OCI-LY7 (cell line): ENCODE measurements around the gene OR2L2. TPM values are rescaled to one million over a fixed set of nuclear protein-coding genes. Genes with fewer than 3 reads are reported as not detected.

Source experiments
- Bru-seq: library from RNA; stranded (reverse); fragments of 400-500 nt; gene quantifications from one replicate; lab custom pipeline; 2021; lab: Mats Ljungman, UMichigan
- BruChase-seq, 2 experiments: library from RNA; stranded (reverse); fragments of 400-500 nt; gene quantifications; one replicate each; lab custom pipeline; 2021; lab: Mats Ljungman, UMichigan
- BruUV-seq: library from RNA; stranded (reverse); fragments of 400-500 nt; replicated peaks from 2 replicates; lab custom pipeline; 2021; lab: Mats Ljungman, UMichigan
- CTCF ChIA-PET: fragments of 300-600 bp; sonication (Branson Sonifier 250); formaldehyde crosslinking; loops from one replicate; lab custom pipeline; 2022; ENCODE audit warnings: antibody characterized with exemption; ENCODE audit not compliant: unreplicated experiment; lab: Charles Lee
- POLR2A ChIA-PET: fragments of 300-600 bp; sonication (Branson Sonifier 250); formaldehyde crosslinking; loops from one replicate; lab custom pipeline; 2022; ENCODE audit warnings: antibody characterized with exemption; lab: Charles Lee
- DNase-seq: peaks from one replicate; pipeline ENCODE4 v3.0.0-alpha.2; 2015; ENCODE audit warnings: low spot score
- H2AFZ ChIP-seq: fragments of 200-600 bp; sonication (generic), shearing (Covaris generic); 2 replicates; pipeline ENCODE4 v1.6.1; 2014; ENCODE audit warnings: mild to moderate bottlenecking, antibody characterized with exemption, low read length, moderate library complexity
- H3K27ac ChIP-seq: fragments of 200-600 bp; sonication (generic); 2 replicates; pipeline ENCODE4 v1.5.1; 2014; ENCODE audit warnings: mixed run types, low read depth, mild to moderate bottlenecking, moderate library complexity, low read length, inconsistent platforms; ENCODE audit not compliant: poor library complexity, severe bottlenecking
- H3K36me3 ChIP-seq: fragments of 200-600 bp; sonication (generic); 2 replicates; pipeline ENCODE4 v1.6.1; 2014; ENCODE audit warnings: mild to moderate bottlenecking, antibody characterized with exemption, low read length, moderate library complexity, mixed read lengths; ENCODE audit not compliant: insufficient read depth
- H3K4me1 ChIP-seq: fragments of 200-600 bp; sonication (generic); 2 replicates; pipeline ENCODE4 v1.5.1; 2014; ENCODE audit warnings: mild to moderate bottlenecking, low read length; ENCODE audit not compliant: insufficient read depth, poor library complexity, severe bottlenecking
- H3K4me2 ChIP-seq: fragments of 200-600 bp; sonication (generic); 2 replicates; pipeline ENCODE4 v1.6.1; 2014; ENCODE audit warnings: mild to moderate bottlenecking, low read length
- H3K4me3 ChIP-seq: fragments of 200-600 bp; sonication (generic); 2 replicates; pipeline ENCODE4 v1.5.1; 2014; ENCODE audit warnings: mild to moderate bottlenecking, low read depth, low read length; ENCODE audit not compliant: poor library complexity, severe bottlenecking
- H3K79me2 ChIP-seq: fragments of 200-600 bp; sonication (generic); 2 replicates; pipeline ENCODE4 v1.6.1; 2016; ENCODE audit warnings: low read depth, mild to moderate bottlenecking, low read length, moderate library complexity, mixed read lengths; ENCODE audit not compliant: insufficient read depth
- H3K9me2 ChIP-seq: fragments of 200-600 bp; sonication (generic); 2 replicates; pipeline ENCODE4 v1.6.1; 2016; ENCODE audit warnings: mild to moderate bottlenecking, low read length, mixed read lengths; ENCODE audit not compliant: insufficient read depth
- H3K9me3 ChIP-seq: fragments of 200-600 bp; sonication (generic); 2 replicates; pipeline ENCODE4 v1.6.1; 2014; ENCODE audit warnings: mild to moderate bottlenecking, mixed run types, low read length, mixed read lengths
- H4K20me1 ChIP-seq: fragments of 200-600 bp; sonication (generic); 2 replicates; pipeline ENCODE4 v1.6.1; 2014; ENCODE audit warnings: mild to moderate bottlenecking, antibody characterized with exemption, low read length, moderate library complexity, mixed read lengths; ENCODE audit not compliant: insufficient read depth
- CTCF ChIP-seq: fragments of 200-600 bp; sonication (generic); conservative IDR thresholded peaks from 2 replicates; pipeline ENCODE4 v1.5.1; 2014; ENCODE audit warnings: mild to moderate bottlenecking, antibody characterized with exemption, low read length, moderate library complexity, mixed read lengths
- EZH2phosphoT487 ChIP-seq: fragments of 200-600 bp; sonication (generic); IDR thresholded peaks from 2 replicates; pipeline ENCODE4 v1.6.1; 2018; ENCODE audit warnings: low read depth, borderline replicate concordance, mild to moderate bottlenecking, mixed run types, antibody characterized with exemption, low read length, moderate library complexity, mixed read lengths
- intact Hi-C: fragments of 100-400 bp; cut with micrococcal nuclease; formaldehyde crosslinking; loops from one replicate; pipeline ENCODE4 v1.10.0; 2022; ENCODE audit not compliant: unreplicated experiment
- long read RNA-seq: library from polyadenylated mRNA; stranded (forward); transcript quantifications from one replicate; pipeline ENCODE4 v2.0.0, GENCODE V29; 2022
- total RNA-seq, 2 experiments: library from RNA; depleted of rRNA in 1 of 2; stranded (reverse); fragments of >200 nt in 1 of 2; shearing (Covaris generic) in 1 of 2; gene quantifications; 2 replicates each; pipeline ENCODE4 v1.2.3, GENCODE V29; 2014 to 2022

Gene OR2L2
- total RNA-seq (2014; rRNA removed; shearing (Covaris generic)) (0.06 TPM in 1 of 2 replicates, not detected in the other), total RNA-seq (2022) (0.07 and 0.10 TPM in 2 replicates), Bru-seq, nascent RNA (percentile 14 among the genes with signal in this experiment), BruChase-seq, experiment 1, labeled RNA remaining after a 6-hour chase (percentile 19 among the genes with signal in this experiment), BruChase-seq, experiment 2, labeled RNA remaining after a 2-hour chase (percentile 25 among the genes with signal in this experiment)
- long read RNA-seq: 0 reads

GRCh38 chr1:248029770-248030169 lies at the start of gene OR2L2:
TSS of gene OR2L2 (plus strand) at chr1:248030070. CDS start at chr1:248038268, 8,198 bp downstream.
- Histone ChIP-seq H3K4me3 (no peak within 1 kb of the TSS), H3K27ac (no peak within 1 kb of the TSS), H3K9me2 (no peaks in the 10 kb centered on the region), H3K4me1 (no peaks in the 10 kb centered on the region), H3K36me3 (no peaks in the 10 kb centered on the region), H3K9me3 (no peaks in the 10 kb centered on the region), H3K79me2 (no peaks in the 10 kb centered on the region), H4K20me1 (no peaks in the 10 kb centered on the region), H2AFZ (no peak within 1 kb of the TSS), H3K4me2 (no peak within 1 kb of the TSS)
- intact Hi-C loops: no loop called here
- TF ChIP-seq EZH2phosphoT487 (no peak), CTCF (no peak)
- ChIA-PET CTCF (no interaction called here), POLR2A (no interaction called here)
- no peak for DNase-seq
- BruUV-seq: no TSS peak

GRCh38 chr1:247992986-247993385 lies 36.9 kb upstream of the OR2L2 start:
- no peaks in the 10 kb centered on the region for H3K36me3 ChIP-seq
- TF ChIP-seq EZH2phosphoT487 (no peak), CTCF (no peak)
- BruUV-seq: no TSS peak
- H3K79me2 ChIP-seq: no peaks in the 10 kb centered on the region
- intact Hi-C loops: no loop called here
- no peak overlapping the region for H3K4me2 ChIP-seq
- H3K9me2 ChIP-seq: no peaks in the 10 kb centered on the region
- no peak overlapping the region for H3K27ac ChIP-seq
- DNase-seq: no peak
- POLR2A ChIA-PET: no interaction called here
- H4K20me1 ChIP-seq: no peaks in the 10 kb centered on the region
- no peaks in the 10 kb centered on the region for H3K4me1 ChIP-seq
- H3K9me3 ChIP-seq: no peaks in the 10 kb centered on the region
- no peak overlapping the region for H2AFZ ChIP-seq
- H3K4me3 ChIP-seq: no peak overlapping the region
- CTCF ChIA-PET: no interaction called here

- ChIA-PET POLR2A (no interaction called here), CTCF (no interaction called here)
- Histone ChIP-seq H2AFZ (no peak overlapping the region), H3K9me3 (no peaks in the 10 kb centered on the region), H3K4me1 (no peaks in the 10 kb centered on the region), H3K79me2 (no peaks in the 10 kb centered on the region), H3K36me3 (no peaks in the 10 kb centered on the region), H3K4me2 (no peak overlapping the region), H4K20me1 (no peaks in the 10 kb centered on the region), H3K27ac (no peak overlapping the region), H3K9me2 (no peaks in the 10 kb centered on the region), H3K4me3 (no peak overlapping the region)
- DNase-seq: no peak
- BruUV-seq: no TSS peak
- intact Hi-C loops: no loop called here
- TF ChIP-seq EZH2phosphoT487 (no peak), CTCF (no peak)
Measured at GRCh38 chr1:247998811-247999210, 31.1 kb upstream of the OR2L2 start.
